HG03442 (cell line): ENCODE data around the gene AHCTF1.
A peak's percentile ranks its signal among the peaks of the same experiment; 100 is the strongest.
"Not testable (repeated sequence)": the region's sequence is repeated elsewhere in the genome, so short reads cannot be mapped to it uniquely, and the experiment has no call there.

Source experiments
- ATAC-seq: cut with Tn5 transposase; IDR thresholded peaks from one replicate; pipeline ENCODE4 v1.9.1; 2021; ENCODE audit warnings: mild to moderate bottlenecking, moderate library complexity; ENCODE audit not compliant: unreplicated experiment

The AHCTF1 gene

DNA sequence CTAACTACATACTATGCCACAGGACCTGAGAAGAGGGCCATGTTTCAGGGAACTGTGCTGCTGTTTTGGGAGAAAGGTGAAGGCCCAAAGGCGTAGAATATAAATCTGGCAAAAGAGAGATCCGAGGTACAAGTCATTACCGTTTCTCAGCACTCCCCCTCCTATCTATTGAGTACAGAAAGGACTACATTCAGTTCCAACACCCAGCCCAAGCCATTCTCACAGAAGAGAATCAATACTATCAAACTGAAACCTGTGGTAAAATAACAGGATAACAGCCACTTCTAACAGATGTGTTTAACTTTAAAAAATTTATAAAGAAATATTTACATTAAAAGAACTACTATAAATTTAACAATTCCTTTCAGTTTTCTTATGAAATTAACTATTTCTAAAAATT lies 7.8 kb downstream of the AHCTF1 start:
- no peak for ATAC-seq

- ATAC-seq, result no peak
Observed at GRCh38 chr1:246923482-246923881, 8.3 kb downstream of the AHCTF1 start.

- no peak for ATAC-seq
Observed at GRCh38 chr1:246921481-246921880, 10.3 kb downstream of the AHCTF1 start.

GRCh38 chr1:246919902-246920301 lies 11.8 kb downstream of the AHCTF1 start:
- ATAC-seq, result no peak

GRCh38 chr1:246916026-246916923 lies 15.5 kb downstream of the AHCTF1 start:
- not testable (repeated sequence) for ATAC-seq

GRCh38 chr1:246907472-246907871 lies 24.3 kb downstream of the AHCTF1 start:
- ATAC-seq, result no peak

- ATAC-seq, result no peak
Observed at GRCh38 chr1:246906833-246907232, 24.9 kb downstream of the AHCTF1 start.

DNA sequence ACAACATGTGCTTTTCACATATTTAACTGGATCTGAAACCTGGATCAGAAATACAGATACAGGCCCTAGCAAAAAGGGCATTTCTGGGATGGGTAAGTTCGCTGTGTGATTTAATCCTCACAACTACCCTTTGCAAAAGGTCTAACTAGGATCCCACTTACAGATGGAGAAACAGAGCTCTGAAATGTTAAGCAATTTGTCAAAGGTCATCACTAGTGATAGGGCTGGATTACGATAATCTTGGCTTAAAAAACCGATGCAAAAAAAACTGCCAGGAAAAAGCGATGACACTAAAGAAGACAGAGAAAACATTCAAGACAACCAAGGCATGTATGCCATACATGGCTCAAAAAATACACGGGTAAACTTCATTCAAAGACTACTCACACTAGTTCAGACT lies 29.9 kb downstream of the AHCTF1 start:
- no peak for ATAC-seq

DNA sequence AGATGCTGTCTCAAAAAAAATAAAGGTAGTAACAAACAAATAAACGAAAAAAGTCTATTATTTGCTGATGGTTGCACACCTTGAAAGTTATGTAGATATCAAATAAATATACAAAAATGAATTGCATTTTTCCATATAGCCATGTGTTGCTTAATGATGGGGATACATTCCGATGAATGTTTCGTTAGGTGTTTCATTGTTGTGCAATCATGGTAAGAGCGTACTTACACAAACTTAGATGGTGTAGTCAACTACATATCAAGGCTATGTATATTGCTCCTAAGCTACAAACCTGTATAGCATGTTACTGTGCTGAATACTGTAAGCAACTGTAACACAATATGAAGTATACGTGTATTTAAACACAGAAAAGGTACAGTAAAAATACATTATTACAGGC lies 34.4 kb downstream of the AHCTF1 start:
- ATAC-seq, result no peak

DNA sequence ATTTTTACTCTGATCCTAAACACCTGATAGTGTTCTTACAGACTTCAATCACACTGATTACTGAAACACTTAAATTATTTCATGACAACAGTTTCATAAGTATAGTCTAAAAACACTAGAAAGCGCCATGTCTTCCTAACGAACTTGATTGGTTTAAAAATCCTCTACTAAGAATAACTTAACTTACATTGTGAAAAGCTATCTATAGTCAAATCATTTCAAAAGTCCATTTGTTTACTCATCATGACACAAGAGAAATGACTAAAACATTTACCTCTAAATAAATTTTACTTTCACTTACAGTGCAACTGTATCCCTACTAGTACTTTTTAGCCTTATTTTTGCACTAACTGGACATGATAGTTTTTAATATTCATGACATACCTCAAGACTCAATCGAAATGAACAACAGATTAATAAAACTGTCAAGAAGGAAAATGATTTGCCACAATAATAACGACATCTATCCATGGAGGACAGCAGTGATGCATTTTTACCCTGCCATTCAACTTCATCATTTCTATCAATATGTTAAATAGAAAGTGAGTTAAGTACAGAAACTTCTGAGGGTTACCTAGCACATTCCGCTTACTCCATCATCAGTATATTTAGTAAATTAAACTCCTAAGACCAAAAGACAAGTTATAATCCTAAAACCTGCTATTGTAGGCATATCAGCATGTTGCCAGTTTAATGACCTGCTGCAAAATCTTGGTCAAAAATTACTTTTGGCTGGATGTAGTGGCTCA lies 38.4 kb downstream of the AHCTF1 start:
- peak; percentile 84 for ATAC-seq

- no peak for ATAC-seq
Observed at GRCh38 chr1:246891105-246891504, 40.6 kb downstream of the AHCTF1 start.

GRCh38 chr1:246888522-246888921 lies 43.2 kb downstream of the AHCTF1 start:
- no peak for ATAC-seq

- ATAC-seq, result not testable (repeated sequence)
Observed at GRCh38 chr1:246885389-246885788, 46.4 kb downstream of the AHCTF1 start.

GRCh38 chr1:246878551-246878950 lies 53.2 kb downstream of the AHCTF1 start:
- no peak for ATAC-seq

- no peak for ATAC-seq
Observed at GRCh38 chr1:246876431-246876830, 55.3 kb downstream of the AHCTF1 start.

DNA sequence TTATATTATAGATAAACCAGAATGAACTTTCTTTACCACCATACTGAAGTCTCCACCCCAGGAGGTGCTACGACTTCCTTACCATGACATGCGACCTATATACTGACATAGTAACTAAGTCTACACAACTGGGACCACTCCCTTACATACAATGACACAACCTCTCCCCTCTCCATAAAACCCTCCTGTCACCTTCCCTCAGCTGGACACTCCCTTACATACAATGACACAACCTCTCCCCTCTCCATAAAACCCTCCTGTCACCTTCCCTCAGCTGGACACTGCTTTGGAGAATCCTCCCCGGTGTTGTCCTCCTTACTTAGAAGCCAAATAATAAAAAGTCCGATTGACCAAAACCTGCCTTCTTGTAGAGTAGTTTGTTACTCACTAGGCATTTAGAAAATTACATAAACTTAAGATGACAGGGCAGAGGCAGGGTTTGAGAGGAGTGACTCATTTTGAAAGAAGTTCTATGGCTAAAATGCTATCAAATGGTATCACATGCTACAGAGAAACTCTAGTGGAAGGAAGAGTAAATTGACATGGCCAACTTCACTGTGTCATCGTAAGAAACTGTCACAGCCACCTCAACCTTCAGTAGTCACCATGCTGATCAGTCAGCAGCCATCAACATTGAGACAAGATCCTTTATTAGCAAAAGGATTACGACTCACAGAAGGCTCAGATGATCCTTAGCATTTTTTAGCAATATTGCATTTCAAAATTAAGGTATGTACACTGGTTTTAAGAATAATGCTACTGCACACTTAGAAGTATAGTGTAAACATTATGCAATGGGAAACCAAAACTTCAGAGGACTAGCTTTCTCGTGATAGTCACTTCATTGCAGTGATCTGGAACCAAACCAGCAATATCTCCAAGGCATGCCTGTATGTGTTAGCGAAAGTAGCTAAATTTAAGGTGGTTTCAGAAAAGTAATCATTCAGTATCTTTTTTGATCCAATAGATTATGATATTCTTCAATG lies 56.4 kb downstream of the AHCTF1 start:
- ATAC-seq, result peak; percentile 83

DNA sequence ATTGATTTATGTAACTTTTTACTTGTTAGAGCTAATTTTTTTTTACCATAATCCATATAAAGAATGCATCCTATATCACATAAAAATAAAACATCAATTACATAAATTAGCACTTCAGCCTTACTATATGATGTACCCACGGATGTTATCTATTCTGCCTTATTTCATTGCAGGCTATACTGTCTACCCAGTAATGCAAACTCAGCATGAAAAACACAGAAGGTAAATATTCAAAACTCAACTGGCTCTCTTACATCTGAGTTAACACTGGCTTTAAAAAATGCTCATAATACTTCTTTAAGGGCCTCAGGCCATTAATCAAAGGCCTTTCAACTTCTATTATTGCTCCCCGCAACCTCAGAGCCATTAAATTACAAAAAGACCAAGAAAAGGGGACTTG lies 65.8 kb downstream of the AHCTF1 start:
- ATAC-seq, result no peak

- not testable (repeated sequence) for ATAC-seq
Observed at GRCh38 chr1:246863791-246864190, 68.0 kb downstream of the AHCTF1 start.

- ATAC-seq, result no peak
Observed at GRCh38 chr1:246860401-246860800, 71.3 kb downstream of the AHCTF1 start.

- ATAC-seq, result no peak
Observed at GRCh38 chr1:246856371-246856770, 75.4 kb downstream of the AHCTF1 start.

DNA sequence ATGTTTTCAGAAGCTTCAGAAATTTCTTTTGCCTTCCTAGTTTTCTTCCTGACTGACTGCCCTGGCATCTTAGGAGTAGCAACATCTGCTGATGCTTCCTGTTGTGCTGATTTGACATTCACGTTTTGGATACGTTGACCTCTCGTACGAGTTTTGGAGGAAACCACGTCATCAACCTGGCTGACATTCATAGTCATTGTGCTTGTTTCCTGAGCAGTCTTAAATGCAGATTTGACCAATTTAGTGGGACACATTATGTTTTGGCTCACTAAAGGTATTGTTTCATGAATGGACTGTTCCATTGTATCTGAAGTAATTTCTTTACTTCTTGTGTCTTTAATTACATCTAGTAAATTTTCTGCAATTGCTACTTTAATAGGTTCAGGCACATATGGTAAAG lies 81.1 kb downstream of the AHCTF1 start:
- not testable (repeated sequence) for ATAC-seq
